COLO668 (cell line): ENCODE results near the gene LUZP2.

Experiments used
- DNase-seq: peaks from one replicate; lab custom pipeline; 2025; ENCODE audit not compliant: unreplicated experiment; lab: John Stamatoyannopoulos, UW

The LUZP2 gene

DNA sequence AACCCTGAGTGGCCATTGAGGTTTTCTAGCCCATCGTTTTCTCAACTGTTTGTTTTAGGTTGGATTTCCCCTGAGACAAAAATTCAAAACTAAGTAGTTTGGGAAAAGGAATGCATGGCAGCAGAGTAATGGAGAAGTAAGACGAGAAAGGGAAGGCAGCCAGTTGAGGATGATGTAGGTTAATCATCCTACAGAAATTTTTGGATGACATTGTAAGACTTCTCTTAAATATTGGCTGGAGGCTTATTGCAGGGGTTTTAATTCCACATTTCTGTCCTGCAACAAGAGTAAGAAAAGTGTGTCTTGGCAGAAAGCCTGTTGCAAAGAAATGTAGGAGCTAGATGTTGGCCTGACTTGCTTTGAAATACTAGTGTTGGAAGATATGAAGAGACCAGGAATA, 308.8 kb downstream of the LUZP2 start:
- DNase-seq = no peak

DNA sequence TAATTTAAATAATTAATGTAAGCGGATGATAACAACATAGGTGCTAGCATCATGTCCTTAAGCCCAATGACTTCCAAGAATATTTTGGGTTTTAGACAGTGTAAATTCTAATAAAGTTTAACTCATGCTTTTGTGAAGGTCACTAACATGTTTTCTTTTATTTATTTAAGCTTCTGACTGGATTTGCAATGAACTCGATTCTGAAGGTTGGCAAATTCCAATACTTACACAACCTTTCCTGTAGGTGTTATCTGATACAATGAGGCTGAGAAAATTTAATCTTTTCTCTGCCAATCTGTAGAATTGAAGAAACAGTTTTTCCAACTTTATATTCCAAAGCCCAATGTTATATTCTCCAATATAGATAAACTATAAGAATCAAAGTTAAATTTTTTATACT, 311.3 kb downstream of the LUZP2 start:
- DNase-seq = no peak

DNA sequence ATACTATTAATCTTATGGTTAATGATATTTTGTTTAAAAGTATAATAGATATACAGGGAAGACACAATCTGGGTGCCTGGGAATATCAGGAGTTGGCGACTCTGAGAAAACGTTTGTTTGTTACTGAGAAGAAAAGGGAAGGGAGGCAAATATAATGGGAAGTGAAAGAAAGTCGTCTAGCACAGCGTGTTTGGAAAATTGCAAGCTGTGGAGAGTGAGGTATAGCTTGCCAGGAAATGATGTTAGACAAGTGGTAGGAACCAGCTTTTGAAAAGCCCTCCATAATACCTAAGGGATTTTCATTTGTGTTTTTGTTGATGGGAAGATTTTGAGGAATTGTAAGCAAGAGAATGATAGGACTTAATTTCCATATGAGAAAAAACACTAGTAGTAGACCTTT, 322.2 kb downstream of the LUZP2 start:
- DNase-seq = no peak

DNA sequence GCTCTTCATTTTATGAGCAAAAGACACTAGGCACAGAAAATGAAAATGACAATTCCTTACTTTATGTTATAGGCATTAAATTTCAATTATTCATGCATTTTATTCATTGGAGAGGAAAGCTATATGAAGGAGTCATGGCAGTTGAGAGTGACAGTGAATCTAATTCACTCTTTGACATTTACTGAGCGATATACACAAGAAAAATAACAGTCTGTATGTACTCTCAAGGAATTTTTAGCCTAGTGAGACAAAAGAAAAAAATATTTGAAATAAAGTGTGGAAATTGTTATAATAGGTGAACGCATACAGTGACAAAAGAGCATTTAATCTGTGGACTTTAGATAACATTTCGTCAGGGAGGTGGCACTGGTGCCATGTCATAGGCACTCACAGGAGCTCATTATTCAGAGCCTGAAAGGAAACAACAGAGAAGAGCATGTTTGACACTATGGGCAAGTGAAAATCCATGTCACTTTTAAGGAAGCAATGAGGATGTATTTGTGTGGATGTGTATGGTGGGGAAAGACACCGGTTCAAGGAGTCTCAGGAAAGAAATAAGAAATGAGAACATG, 323.1 kb downstream of the LUZP2 start:
- DNase-seq = no peak

DNA sequence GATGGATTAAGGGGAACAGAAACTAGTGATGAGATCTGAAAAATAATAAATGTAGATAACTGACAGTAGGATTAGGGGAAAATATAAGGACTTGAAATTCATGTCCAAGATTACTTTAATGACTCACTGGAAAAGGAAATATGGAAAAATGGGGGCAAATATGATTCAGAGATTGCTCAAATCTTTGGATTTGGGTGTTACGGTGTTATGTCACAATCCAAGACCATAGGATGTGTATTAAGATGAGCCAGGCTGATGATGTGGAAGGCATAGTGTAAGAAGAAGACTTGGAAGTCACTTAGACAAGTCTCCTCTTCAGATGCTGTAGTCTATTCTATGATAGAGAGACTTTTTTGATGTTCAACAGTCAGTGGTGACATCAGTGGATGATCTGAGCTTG, 323.7 kb downstream of the LUZP2 start:
- DNase-seq = no peak

DNA sequence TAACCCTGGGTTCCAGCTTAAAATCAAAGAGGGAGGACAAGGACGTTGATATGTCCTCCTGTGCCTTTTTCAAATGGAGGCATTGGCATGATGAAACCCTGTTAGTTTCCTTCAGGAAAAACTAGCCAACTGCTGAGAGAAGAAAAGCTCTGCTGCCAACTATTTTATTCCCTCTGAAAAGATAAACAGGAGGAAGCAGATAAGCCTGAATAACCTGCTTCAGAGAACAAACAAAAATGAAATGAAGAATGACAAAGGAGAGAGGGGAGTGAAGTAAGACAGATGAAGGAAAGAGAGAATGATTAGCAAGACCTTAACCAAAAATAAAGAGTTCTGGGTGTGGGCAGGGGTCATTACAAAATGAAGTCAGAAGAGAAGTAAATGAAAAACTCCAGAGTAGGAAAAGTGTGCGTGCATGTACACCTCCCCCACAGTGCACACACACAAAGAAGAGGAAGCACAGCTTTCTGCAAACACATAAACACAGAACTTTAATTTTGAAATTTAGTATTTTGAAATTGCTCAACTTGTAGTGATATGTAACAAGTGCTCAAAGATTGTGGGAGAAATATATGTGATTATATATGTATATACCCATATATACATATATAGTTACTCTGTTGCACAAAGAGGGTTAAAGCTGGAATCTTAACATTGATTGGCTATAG, 332.2 kb downstream of the LUZP2 start:
- no peak for DNase-seq

DNA sequence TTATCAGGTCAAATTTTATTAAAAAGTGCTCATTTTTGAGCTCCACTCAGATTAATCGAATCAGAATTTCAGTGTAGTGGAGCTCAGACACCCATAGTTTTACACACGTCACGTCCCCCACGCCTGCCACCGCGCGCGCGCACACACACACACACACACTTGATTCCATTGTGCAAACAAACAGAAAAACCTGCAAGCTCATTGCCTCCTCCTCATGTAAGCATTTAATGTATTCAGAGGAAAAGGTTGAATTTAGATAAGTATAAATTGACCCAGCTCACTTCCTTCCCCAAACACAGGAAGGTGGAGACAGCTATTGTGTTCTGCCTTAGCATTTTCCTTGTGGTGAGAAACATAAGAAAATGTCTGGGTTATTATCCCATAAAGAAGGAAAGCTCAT, 336.7 kb downstream of the LUZP2 start:
- no peak for DNase-seq

DNA sequence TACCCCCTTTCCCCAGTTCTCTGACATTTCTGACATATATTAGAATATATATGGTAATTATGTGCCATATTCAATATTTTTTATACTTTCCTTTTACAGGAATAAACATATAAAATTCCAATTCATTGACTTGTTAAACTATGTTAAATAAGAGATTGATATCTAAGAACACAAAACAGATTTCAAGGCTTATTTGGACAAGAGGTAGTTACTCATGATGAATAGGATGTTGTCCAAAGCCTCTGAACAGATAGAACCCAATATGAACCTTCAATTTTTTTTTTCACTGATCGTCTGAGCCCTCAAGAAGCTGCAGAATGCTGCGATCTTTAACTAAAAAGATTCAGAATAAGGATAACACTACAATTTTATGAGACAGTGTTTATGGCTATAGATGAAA, 340.3 kb downstream of the LUZP2 start:
- no peak for DNase-seq

DNA sequence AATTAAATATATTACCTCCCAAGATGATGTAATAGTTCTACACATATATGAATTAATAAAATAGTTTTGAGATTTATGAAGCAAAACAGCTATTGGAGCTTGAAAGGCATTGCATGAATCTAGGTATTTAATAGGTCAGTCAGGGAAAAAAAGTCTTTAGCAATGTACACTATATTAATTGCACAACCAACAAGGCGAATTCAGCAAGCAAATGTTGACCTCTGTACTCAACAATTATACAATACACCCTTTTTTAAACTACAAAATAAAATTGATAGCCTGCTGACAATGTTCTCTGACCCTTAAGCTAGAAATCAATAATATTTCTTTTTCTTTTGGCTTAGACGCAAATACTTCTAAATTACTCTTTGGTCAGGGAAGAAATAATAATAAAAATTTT, 345.5 kb downstream of the LUZP2 start:
- no peak for DNase-seq

DNA sequence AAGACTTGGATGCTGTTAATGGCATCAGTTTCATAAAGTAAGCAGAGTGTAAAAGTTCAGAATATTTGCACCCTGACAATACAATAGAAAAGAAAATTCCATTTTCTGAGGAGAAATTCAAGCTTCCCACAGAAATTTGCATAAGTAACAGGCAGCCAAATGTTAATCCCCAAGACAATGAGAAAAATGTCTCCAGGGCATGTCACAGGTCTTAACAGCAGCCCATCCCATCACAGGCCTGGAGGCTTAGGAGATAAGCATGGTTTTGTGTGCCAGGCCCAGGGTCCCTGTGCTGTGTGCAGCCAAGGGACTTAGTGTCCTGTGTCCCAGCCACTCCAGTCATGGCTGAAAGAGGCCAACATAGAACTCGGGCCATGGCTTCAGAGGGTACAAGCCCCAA, 347.6 kb downstream of the LUZP2 start:
- DNase-seq = no peak

DNA sequence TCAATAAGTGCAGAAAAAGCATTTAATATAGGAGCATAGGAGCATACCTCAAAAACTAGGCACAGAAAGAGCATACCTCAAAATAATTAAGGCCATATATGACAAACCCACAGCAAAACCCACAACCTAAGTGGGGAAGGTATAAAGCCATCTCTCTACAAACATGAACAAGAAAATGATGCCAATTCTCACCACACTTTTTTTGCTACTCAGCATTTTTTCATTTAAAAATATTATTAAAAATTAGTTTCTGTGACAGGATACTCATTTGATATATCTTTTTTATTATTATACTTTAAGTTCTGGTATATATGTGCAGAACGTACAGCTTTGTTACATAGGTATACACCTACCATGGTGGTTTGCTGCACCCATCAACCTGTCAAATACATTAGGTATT, 352.0 kb downstream of the LUZP2 start:
- DNase-seq = no peak

DNA sequence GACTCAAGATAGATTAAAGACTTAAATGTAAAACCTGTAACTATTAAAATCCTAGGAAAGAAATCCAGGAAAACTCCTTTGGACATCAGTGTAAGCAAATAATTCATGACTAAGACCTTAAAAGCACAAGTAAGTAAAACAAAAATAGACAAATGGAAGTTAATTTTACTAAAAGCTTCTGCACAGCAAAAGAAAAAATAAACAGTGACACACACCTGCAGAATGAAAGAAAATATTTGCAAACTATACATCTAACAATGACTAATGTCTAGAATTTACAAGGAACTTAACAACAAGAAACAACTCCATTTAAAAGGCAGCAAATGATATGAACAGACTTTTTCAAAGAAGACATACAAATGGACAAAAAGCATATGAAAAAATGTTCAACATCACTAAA, 359.1 kb downstream of the LUZP2 start:
- DNase-seq = no peak

DNA sequence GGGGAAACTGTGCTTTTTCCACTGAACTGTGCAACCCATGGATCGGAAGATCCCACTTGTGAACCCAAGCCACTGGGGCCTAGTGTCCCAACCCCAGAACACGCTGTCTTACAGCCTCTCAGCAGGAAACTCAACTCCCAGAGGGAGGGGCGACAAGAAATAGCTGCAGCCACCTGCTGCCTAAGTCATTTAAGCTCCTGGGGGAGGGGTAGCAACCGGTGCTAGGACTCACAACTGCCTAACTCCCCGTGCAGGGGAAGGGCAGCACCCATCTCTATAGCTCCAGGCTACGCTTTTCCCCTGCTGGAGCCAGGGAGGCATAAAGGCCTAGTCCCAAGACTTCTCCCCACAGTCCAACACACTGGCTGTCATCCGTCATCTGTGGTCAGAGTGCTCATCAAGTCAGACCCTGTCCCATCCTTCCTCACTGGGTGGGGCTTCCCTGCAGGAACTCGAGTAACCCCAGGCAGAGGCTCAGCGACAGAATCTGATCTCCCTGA, 363.0 kb downstream of the LUZP2 start:
- no peak for DNase-seq

DNA sequence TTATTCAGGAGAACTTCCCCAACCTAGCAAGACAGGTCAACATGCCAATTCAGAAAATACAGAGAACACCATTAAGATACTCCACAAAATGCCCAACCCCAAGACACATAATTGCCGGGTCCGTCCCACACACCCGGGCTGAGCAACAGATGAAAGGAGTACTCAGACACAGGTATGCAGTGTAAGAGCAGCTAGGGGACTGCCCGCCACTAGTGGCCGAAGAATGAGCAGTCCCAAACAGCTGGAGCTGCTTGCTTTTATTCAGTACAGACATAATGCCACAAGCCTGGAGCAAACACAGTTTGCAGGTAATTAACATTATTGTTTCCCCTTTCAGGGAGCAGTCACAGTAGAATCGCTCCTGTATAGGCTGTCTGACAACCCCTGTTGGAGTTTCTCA, 364.6 kb downstream of the LUZP2 start:
- no peak for DNase-seq

DNA sequence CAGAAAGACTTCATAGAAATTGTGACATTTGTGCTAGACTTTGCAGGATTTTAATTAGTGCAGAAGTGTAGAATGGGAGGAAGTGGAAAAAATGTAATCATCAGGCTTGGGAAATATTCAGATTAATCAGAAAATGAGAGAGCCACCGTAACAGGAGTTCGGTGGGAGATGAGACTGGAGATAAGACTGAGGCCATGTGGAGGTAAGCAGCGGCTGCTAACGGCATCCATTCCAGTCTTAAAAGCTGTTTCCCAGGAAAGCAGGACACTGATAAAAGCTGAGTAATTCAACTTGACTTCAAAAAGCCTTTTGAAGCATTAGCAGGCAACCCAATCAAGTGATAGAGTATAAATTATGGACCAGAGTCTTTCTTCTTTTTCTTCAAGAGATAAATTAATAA, 369.9 kb downstream of the LUZP2 start:
- no peak for DNase-seq

DNA sequence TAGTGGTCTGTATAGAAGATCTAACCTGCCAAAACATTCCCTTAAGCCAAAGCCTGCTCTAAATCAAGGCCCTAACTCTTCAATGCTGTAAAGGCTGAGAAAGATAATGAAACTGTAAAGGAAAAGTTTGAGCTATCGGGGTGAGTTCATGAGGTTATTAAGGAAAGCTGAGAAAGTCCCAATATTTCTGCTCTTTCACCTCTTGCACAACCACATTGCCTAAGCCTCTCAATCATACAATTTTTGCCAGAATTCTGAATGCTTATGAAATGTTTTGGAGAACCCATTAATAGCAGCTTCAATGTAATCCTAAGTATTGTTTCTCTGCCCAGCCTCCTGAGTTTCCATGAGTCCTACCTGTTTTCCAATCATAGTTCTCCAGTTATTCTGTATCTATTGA, 373.2 kb downstream of the LUZP2 start:
- no peak for DNase-seq

DNA sequence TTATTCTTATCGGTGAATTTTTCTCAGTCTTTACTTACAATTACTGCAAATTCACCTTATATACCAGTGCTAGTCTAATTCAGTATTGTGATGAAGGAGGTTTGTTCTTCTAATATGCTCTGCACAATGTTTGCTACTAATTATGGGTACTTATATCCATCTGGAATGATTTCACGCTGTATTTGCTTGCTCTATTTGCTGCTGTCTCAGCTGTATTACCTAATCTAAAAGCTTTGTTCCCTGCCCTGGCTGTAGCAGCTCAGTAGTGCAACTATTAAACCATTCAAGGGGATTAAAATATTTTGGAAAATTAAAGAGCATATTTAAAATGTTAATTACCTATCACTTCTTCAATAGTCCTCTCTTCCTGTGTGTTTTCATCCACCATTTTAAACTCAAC, 375.3 kb downstream of the LUZP2 start:
- no peak for DNase-seq

DNA sequence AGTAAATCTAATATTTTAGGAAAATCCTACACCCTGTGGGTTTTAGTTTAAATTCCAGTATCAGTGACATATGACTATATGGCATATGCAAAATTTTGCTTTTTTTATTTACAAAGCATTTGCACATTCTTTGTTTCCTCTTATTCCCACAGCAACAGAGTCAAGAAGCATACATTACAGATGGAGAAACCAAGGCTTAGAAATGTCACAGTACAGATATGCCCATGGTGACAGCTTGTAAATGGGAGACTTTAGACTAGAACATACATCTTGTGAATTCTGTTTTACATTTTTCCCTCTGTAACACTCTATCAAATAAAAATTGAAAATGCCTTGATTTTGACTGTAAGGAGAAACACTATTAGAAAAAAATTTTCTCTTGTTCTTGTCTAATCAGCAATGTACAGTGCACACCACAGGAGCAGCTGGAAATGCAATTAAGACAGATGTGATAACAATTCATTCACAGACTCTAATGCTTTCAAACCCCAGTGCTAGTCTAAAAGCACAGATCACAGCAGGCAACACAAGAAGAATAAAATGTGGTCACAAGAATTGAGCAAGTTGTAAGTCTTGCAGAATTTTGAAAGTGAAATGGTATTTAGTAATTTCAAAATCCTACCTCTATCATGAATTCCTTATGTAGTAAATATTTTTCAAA, 375.9 kb downstream of the LUZP2 start:
- DNase-seq = no peak

DNA sequence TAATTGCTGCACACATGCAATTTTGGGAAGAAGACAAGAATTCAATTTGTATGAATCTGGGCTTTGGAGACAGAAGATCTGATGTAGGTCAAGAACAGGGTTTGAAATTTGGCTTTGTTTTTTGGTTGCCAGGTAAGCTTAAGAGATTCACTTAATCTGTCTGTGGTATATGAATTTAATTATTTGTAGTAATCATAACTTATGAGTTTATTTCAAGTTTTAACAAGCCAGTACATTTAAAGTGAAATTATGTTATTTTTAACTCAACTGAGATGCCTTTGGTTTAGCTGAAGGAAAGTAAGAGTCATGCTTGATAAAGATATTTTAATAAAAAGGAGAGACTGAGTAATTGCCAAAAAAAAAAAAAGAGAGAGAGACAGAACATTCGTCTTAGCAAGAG, 384.1 kb downstream of the LUZP2 start:
- DNase-seq = no peak

DNA sequence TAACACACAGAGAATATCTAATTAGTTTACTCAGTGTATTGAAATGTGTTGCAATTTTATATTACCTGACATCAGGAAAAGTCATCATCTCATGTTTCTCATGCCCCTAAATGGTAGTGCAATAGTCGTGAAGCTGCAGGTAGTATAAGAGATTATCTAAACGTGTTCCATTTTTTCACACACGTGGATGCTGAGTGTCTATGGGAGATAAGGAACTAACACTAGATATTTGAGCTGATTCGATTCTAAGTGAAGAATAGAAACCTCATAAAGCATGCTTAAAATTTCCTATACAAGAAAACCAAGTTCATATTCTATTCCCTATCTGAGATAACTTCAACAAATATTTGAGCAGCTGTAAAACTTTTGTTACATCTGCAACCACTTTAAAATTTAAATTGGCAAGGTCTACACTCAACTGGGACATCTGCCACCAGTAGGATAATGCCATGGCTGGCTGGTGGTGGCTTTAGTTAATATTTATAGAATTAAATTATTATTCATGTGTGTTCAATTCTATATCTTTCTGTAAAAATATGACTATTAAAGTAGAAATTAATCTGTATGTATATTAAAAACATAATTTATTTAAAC, 388.8 kb downstream of the LUZP2 start:
- peak; percentile 8 for DNase-seq

DNA sequence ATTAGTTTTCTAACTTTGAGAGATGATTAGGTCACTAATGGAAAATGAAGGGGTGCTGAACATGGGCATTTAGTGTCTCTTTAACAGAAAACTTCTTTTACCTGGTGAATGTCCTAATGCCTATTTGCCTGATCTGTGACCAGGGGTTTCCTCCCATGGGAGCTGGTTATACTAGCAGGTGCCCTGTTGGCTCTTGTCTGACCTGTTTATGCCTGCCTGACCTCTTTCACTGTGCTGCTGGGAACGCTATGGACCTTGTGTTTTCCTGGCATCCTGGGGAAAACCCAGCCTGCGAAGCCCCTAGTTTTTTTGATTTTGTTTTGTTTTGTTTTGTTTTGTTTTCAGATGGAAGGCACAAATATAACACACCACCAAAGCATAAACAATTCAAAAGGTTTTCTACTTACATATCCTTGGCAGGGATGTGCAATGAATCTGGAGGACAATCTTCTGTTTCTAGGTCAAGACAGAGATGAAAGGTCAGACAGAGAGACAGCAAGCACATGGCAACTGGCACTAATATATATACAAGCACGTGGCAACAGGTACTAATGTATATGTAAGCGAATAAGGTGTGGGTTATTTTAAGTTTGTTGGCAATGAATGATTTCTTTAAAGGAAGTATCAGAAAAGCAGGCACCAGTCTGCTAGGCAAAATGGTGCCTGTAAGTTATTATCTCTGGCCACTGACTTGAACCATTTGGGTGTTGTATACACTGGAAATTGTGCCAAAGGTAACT, 390.2 kb downstream of the LUZP2 start:
- DNase-seq = peak; percentile 2

DNA sequence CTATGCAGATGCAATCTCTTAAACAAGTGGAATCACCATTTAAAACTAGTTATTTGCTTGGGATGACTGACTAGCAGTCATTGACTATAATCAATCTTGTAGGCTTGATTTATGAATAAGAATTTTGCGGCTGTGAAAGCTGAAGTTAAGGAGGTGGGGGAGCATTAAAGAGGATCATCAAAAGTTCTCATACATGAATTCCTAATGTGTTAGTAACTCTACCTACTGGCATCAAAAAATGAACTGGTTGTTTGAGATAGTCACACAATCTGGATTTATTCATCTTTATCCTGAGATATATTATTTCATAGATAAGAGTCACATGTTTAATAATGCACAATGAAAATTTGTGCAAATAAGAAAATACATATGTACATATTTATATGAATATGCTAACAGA, 393.6 kb downstream of the LUZP2 start:
- DNase-seq = no peak
